ENCODE measurements around the gene DHPS. TPM values are rescaled to one million over a fixed set of nuclear protein-coding genes. Genes with fewer than 3 reads are reported as not detected.

Gene DHPS
- total and polyA plus RNA-seq, 2 experiments from 2014 or later = 80.0 to 113 TPM

GRCh38 chr19:12695514-12695913 lies 13.8 kb upstream of the DHPS start:
- DNase-seq (ENCODE audit: low read depth in 1 of 2, low spot score in 1 of 2) = no peak
- Histone ChIP-seq H3K27me3 (no peaks in the 10 kb centered on the region), H3K27ac (no peak overlapping the region), H3K4me1 (ENCODE audit: low read depth) (no peaks in the 10 kb centered on the region), H3K4me3 (peak overlapping the region; percentile 72), H3K9me3 (ENCODE audit: low read depth) (no peaks in the 10 kb centered on the region), H3K36me3 (no peaks in the 10 kb centered on the region)
- TF ChIP-seq CTCF (IDR thresholded peaks at IDR 0.05; ENCODE audit: low read depth, low read length) = no peak

DNA sequence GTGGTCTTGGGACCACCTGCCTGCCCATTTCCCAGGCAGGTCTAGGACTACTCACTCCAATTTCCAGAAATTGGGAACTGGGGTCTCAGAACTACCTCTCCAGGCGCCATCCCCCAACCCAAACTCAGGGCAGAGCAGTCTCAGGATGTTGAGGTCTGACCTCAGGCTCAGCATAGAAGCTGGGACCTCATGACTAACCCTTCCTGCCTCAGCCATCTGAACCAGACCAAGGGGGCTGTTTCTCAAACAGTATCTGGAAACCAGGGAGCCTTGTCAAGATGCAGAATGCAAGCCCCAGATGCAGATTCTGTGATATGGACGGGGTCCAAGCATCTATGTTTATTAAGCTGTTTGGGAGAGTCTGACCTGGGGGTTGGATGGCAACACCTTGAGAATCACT lies 13.4 kb upstream of the DHPS start:
- Histone ChIP-seq H3K27me3 (no peaks in the 10 kb centered on the region), H3K4me1 (ENCODE audit: low read depth) (no peaks in the 10 kb centered on the region), H3K9me3 (ENCODE audit: low read depth) (no peaks in the 10 kb centered on the region), H3K4me3 (no peak overlapping the region), H3K36me3 (no peaks in the 10 kb centered on the region), H3K27ac (no peak overlapping the region)
- TF ChIP-seq CTCF (IDR thresholded peaks at IDR 0.05; ENCODE audit: low read depth, low read length) = no peak
- DNase-seq (ENCODE audit: low read depth in 1 of 2, low spot score in 1 of 2) = no peak

GRCh38 chr19:12694641-12695040 lies 13.0 kb upstream of the DHPS start:
- H3K4me1 ChIP-seq (ENCODE audit: low read depth) = no peaks in the 10 kb centered on the region
- DNase-seq (ENCODE audit: low read depth in 1 of 2, low spot score in 1 of 2) = no peak
- H3K27ac ChIP-seq = no peak overlapping the region
- TF ChIP-seq CTCF (IDR thresholded peaks at IDR 0.05; ENCODE audit: low read depth, low read length) = no peak
- H3K36me3 ChIP-seq = no peaks in the 10 kb centered on the region
- no peaks in the 10 kb centered on the region for H3K9me3 ChIP-seq (ENCODE audit: low read depth)
- H3K4me3 ChIP-seq = no peak overlapping the region
- H3K27me3 ChIP-seq = no peaks in the 10 kb centered on the region

DNA sequence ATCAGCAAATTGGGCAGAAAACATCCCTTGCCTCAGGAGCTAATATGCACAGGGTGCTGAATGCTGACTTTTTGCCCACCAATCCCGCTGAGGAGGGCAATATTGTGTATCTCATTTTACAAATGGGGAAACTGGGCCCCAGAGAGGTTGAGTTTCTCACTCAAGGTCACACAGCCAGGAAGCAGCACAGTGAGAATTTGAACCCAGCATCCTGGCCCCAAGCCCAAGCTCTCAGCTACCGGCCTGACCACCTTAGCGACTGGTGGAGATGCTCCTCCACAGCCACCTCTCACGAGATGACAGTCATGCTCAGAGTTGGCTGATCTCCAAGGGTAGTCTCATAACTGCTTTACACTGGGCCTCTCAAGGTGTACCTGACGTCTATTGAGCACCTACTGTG lies 11.3 kb upstream of the DHPS start:
- no peak for DNase-seq (ENCODE audit: low read depth in 1 of 2, low spot score in 1 of 2)
- no peak overlapping the region for H3K4me3 ChIP-seq
- no peaks in the 10 kb centered on the region for H3K4me1 ChIP-seq (ENCODE audit: low read depth)
- no peaks in the 10 kb centered on the region for H3K9me3 ChIP-seq (ENCODE audit: low read depth)
- no peak for TF ChIP-seq CTCF (IDR thresholded peaks at IDR 0.05; ENCODE audit: low read depth, low read length)
- H3K36me3 ChIP-seq = no peaks in the 10 kb centered on the region
- no peak overlapping the region for H3K27ac ChIP-seq
- no peaks in the 10 kb centered on the region for H3K27me3 ChIP-seq

DNA sequence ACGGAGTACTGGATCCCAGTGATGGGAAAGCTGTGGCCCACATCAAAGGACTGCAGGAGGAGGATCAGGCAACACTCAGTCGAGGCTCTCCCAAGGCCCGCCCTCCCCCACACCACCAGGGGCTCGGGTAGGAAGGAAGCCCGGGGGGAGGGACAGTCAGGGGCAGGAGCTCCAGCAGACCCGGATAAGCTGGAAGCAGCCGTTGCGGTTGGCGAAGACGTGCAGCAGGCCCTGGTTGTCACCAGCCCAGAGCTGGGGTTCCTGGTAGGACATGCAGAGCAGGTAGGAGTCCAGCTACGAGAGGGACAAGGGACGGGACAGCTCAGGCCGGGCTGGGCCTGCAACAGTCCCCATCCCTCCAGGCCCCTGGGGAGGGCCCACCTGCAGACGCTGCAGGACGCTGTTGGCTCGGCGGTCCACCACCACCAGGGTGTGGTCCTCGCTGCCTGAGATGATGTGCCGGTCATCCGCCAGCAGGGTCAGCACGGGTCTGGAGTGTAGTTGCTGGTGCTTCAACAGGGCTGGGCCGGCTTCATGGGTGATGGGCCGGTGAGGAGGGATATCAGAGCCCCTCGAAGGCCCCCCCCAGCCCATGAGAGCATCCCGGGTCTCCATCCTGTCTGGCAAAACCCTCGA lies 8.0 kb upstream of the DHPS start:
- DNase-seq (ENCODE audit: low read depth in 1 of 2, low spot score in 1 of 2) = no peak
- Histone ChIP-seq H3K9me3 (ENCODE audit: low read depth) (no peaks in the 10 kb centered on the region), H3K27ac (no peak overlapping the region), H3K36me3 (no peaks in the 10 kb centered on the region), H3K4me3 (no peak overlapping the region), H3K27me3 (no peaks in the 10 kb centered on the region), H3K4me1 (ENCODE audit: low read depth) (no peaks in the 10 kb centered on the region)
- no peak for TF ChIP-seq CTCF (IDR thresholded peaks at IDR 0.05; ENCODE audit: low read depth, low read length)

Measured in cardiac muscle cell (in vitro differentiated cells and primary cell).